HepG2 (cell line): ENCODE measurements around the gene PTCD2. TPM values are rescaled to one million over a fixed set of nuclear protein-coding genes. Genes with fewer than 3 reads are reported as not detected.
"Not testable (repeated sequence)": the region's sequence is repeated elsewhere in the genome, so short reads cannot be mapped to it uniquely, and the experiment has no call there.

ENCODE experiments used
- ATAC-seq: fragments of 200-7000 bp; cut with Tn5 transposase; 3 replicates; pipeline ENCODE4 v1.9.1; 2020; ENCODE audit warnings: mild to moderate bottlenecking, moderate library complexity
- BruUV-seq: library from RNA; stranded (reverse); fragments of 400-500 nt; replicated peaks from 2 replicates; lab custom pipeline; 2021; lab: Mats Ljungman, UMichigan
- CTCF ChIA-PET: fragments of 300-600 bp; formaldehyde crosslinking; extraction: SDS; loops from one replicate; lab custom pipeline; 2021; ENCODE audit warnings: low total read pairs, inconsistent platforms, low intra/inter-chr PET ratio; lab: Yijun Ruan, JAX
- POLR2A ChIA-PET: fragments of 350-600 bp; sonication (Branson Sonifier 250); formaldehyde crosslinking; loops from one replicate; lab custom pipeline; 2020; ENCODE audit warnings: antibody characterized with exemption, inconsistent platforms; lab: Yijun Ruan, JAX
- DNase-seq: peaks from one replicate; pipeline ENCODE4 v3.0.0-alpha.2; 2015; ENCODE audit warnings: low spot score
- FAIRE-seq: peaks from 3 replicates; lab custom pipeline; 2011; peaks lifted over from hg19 to GRCh38; lab: Jason Lieb, UNC
- H2AFZ ChIP-seq: one replicate; pipeline ENCODE4 v1.6.1; 2011; ENCODE audit warnings: low read length, inconsistent platforms
- H3K27ac ChIP-seq: fragments of 300-600 bp; 3 replicates; pipeline ENCODE4 v1.8.0; 2011; ENCODE audit warnings: mixed run types, mild to moderate bottlenecking, mixed read lengths, low read length, inconsistent platforms; ENCODE audit not compliant: insufficient read depth; ENCODE audit errors: extremely low read length
- H3K27me3 ChIP-seq, 2 experiments: fragments of 200-600 bp in 1 of 2; 2 replicates in 1 of 2; 3 replicates in 1 of 2; pipeline versions ENCODE4 v1.6.0 to v1.8.0; 2011; ENCODE audit warnings: low read length in 2 of 2, mild to moderate bottlenecking in 2 of 2, moderate library complexity in 2 of 2, inconsistent platforms in 1 of 2; ENCODE audit not compliant: insufficient read depth in 2 of 2, control insufficient read depth in 1 of 2
- H3K36me3 ChIP-seq, 2 experiments: fragments of 200-600 bp in 1 of 2; replicated peaks in 1 of 2; 2 replicates in 1 of 2; 3 replicates in 1 of 2; pipeline versions ENCODE4 v1.5.1 to v1.8.0; 2011; ENCODE audit warnings: low read length in 2 of 2, inconsistent platforms in 1 of 2; ENCODE audit not compliant: insufficient read depth in 2 of 2, control insufficient read depth in 1 of 2
- H3K4me1 ChIP-seq: 2 replicates; pipeline ENCODE4 v1.5.1; 2012; ENCODE audit warnings: low read length, inconsistent platforms; ENCODE audit not compliant: insufficient read depth
- H3K4me2 ChIP-seq: 2 replicates; pipeline ENCODE4 v1.6.0; 2011; ENCODE audit warnings: low read depth, low read length, inconsistent platforms
- H3K4me3 ChIP-seq, 3 experiments: fragments of 200-600 bp in 1 of 3; sonication (generic), shearing (Covaris generic) in 1 of 3; replicated peaks in 1 of 3; 2 replicates each; pipeline ENCODE4 v1.5.1; 2011 to 2016; ENCODE audit warnings: low read length in 3 of 3, inconsistent platforms in 2 of 3, low read depth in 2 of 3, mild to moderate bottlenecking in 2 of 3, control low read depth in 1 of 3, mixed read lengths in 1 of 3; ENCODE audit not compliant: insufficient read depth in 1 of 3
- H3K79me2 ChIP-seq: one replicate; pipeline ENCODE4 v1.6.1; 2011; ENCODE audit warnings: low read length, inconsistent platforms; ENCODE audit not compliant: insufficient read depth
- H3K9ac ChIP-seq: 2 replicates; pipeline ENCODE4 v1.6.0; 2011; ENCODE audit warnings: mild to moderate bottlenecking, low read depth, low read length, inconsistent platforms; ENCODE audit not compliant: insufficient read depth
- H3K9me3 ChIP-seq: 2 replicates; pipeline ENCODE4 v1.5.1; 2012; ENCODE audit warnings: mild to moderate bottlenecking, low read length
- H4K20me1 ChIP-seq: 2 replicates; pipeline ENCODE4 v1.6.0; 2011; ENCODE audit warnings: inconsistent platforms, mild to moderate bottlenecking, low read length, moderate library complexity; ENCODE audit not compliant: insufficient read depth
- MAFF ChIP-seq: IDR thresholded peaks from 2 replicates; pipeline ENCODE4 v1.6.1; 2011; ENCODE audit warnings: low read depth, low read length, improper control_type of control experiment
- MAFK ChIP-seq, 2 experiments: IDR thresholded peaks in 1 of 2; conservative IDR thresholded peaks in 1 of 2; 2 replicates each; pipeline ENCODE4 v1.6.1; 2011; ENCODE audit warnings: improper control_type of control experiment in 2 of 2, low read length in 2 of 2
- SOX5 ChIP-seq: IDR thresholded peaks from 2 replicates; pipeline ENCODE4 v1.6.1; 2016; ENCODE audit warnings: borderline replicate concordance
- WGBS: methylation state at CpG from one replicate; pipeline ENCODE4 v1.1.6; 2017; ENCODE audit warnings: low lambda C conversion rate; 5-methylcytosine and 5-hydroxymethylcytosine counted together
- in situ Hi-C: cut with HindIII; loops from 2 replicates; pipeline ENCODE4 v1.10.0; 2017; ENCODE audit warnings: low pct_unique_long_range_greater_than_20kb; ENCODE audit not compliant: extremely low pct_ligation_motif_present
- intact Hi-C: fragments of 100-400 bp; cut with micrococcal nuclease; formaldehyde crosslinking; loops from one replicate; pipeline ENCODE4 v1.10.0; 2022; ENCODE audit not compliant: unreplicated experiment
- polyA plus RNA-seq, 8 experiments: library from polyadenylated mRNA; depleted of rRNA in 3 of 8; stranded (reverse) in 7 of 8; unstranded in 1 of 8; fragments of >200 nt; fragmentation: Illumina TruSeq in 4 of 8; extraction: Trizol in 4 of 8; gene quantifications; 2 replicates each; pipeline versions ENCODE4 v1.2.1 to v1.2.3, GENCODE V29; 2011 to 2016; ENCODE audit warnings: low read depth in 4 of 8, missing spikeins in 1 of 8, mixed read lengths in 1 of 8; ENCODE audit not compliant: insufficient read depth in 1 of 8
- total RNA-seq, 5 experiments: library from RNA; depleted of rRNA; stranded (reverse); fragments of >200 nt; fragmentation: Illumina TruSeq; extraction: Trizol; gene quantifications; 2 replicates each; pipeline ENCODE4 v1.2.3, GENCODE V29; 2016; ENCODE audit warnings: low read depth in 1 of 5
- TF ChIP-seq, protein P1 (sequence below): sonication (generic); formaldehyde crosslinking; IDR thresholded peaks from 2 replicates; pipeline ENCODE4 v1.5.0; 2020; ENCODE audit warnings: mild to moderate bottlenecking, missing genetic modification reagents, moderate library complexity

The PTCD2 gene
- total and polyA plus RNA-seq, 2 of the 13 experiments (the other 11 are each of a cell fraction or from before 2014, with no cell fraction given): 5.3 to 6.4 TPM

DNA sequence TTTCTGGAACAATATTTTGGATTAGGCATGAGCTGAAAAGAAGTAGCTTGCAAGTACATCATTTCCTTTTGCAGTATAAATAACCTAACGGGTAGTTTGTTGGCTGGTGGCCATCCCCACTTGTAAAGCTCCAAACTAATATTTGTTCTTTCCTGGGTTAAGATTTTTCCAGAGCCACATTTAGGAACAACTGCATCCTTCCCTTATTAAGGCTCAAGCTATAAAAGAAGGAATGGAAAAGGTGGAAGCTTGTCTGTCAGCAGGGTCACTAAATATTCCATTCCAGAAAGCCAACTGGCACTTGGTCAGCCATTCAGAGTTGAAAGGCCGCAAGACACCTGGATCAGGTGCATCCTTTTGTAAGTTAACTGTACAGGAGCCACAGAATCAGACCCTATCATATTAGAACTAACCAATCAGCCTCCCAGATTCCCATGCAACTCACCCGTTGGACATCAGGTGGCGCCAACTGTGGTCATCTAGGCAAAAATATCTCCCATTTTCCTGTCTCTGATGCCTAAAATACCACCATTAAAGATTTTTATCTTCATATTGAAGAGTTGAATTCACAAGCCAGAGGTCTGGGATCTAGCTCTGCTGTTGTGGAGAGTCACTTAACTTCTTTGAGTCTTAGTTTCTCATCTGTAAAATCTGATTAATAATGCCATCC is 82.9 kb downstream of the PTCD2 start:
- no peaks in the 10 kb centered on the region for H3K79me2 ChIP-seq
- H3K36me3 ChIP-seq: no peaks in the 10 kb centered on the region
- ATAC-seq (no peak), DNase-seq (no peak), FAIRE-seq (no peak)
- H3K27me3 ChIP-seq: peaks cover 0 to 3% of the 10 kb centered on the region in 2 experiments; a peak in 1 of 5 replicates
- ChIA-PET POLR2A (no interaction called here), CTCF (no interaction called here)
- 10% methylated on average over 4 of the region's 4 CpGs for WGBS
- intact Hi-C loops: no loop called here
- TF ChIP-seq SOX5 (CRISPR knock-in tag): no peak
- TF ChIP-seq, protein P1, sequence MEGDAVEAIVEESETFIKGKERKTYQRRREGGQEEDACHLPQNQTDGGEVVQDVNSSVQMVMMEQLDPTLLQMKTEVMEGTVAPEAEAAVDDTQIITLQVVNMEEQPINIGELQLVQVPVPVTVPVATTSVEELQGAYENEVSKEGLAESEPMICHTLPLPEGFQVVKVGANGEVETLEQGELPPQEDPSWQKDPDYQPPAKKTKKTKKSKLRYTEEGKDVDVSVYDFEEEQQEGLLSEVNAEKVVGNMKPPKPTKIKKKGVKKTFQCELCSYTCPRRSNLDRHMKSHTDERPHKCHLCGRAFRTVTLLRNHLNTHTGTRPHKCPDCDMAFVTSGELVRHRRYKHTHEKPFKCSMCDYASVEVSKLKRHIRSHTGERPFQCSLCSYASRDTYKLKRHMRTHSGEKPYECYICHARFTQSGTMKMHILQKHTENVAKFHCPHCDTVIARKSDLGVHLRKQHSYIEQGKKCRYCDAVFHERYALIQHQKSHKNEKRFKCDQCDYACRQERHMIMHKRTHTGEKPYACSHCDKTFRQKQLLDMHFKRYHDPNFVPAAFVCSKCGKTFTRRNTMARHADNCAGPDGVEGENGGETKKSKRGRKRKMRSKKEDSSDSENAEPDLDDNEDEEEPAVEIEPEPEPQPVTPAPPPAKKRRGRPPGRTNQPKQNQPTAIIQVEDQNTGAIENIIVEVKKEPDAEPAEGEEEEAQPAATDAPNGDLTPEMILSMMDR (CRISPR knock-in tag): 0 out of 2 replicates have a peak, but pooled peaks have one; percentile 11
- in situ Hi-C loops: no loop called here
- H2AFZ ChIP-seq: no peak overlapping the region
- no TSS peak for BruUV-seq
- no peaks in the 10 kb centered on the region for H4K20me1 ChIP-seq
- H3K9me3 ChIP-seq: peaks cover 28% of the 10 kb centered on the region
- no peak overlapping the region for H3K4me3 ChIP-seq
- no peaks in the 10 kb centered on the region for H3K4me1 ChIP-seq
- H3K4me2 ChIP-seq: no peak overlapping the region
- no peak overlapping the region for H3K27ac ChIP-seq
- no peak overlapping the region for H3K9ac ChIP-seq

DNA sequence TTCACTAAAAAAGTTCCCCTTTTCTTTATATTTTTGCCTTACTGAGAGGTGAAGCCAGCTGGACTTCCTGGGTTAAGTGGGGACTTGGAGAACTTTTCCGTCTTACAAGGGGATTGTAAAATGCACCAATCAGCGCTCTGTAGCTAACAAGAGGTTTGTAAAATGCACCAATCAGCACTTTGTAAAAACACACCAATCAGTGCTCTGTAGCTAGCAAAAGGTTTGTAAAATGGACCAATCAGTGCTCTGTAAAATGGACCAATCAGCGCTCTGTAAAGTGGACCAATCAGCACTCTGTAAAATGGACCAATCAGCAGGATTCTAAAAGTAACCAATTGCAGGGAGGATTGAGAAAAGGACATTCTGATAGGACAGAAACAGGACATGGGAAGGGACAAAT is 84.6 kb downstream of the PTCD2 start:
- H3K36me3 ChIP-seq, intact Hi-C loops, CTCF ChIA-PET, H3K4me3 ChIP-seq, H3K27me3 ChIP-seq, H3K27ac ChIP-seq, BruUV-seq, DNase-seq, H3K79me2 ChIP-seq, POLR2A ChIA-PET, H3K4me2 ChIP-seq, in situ Hi-C loops, H4K20me1 ChIP-seq, ATAC-seq, H2AFZ ChIP-seq, FAIRE-seq, H3K4me1 ChIP-seq, H3K9ac ChIP-seq: not testable (repeated sequence)
- H3K9me3 ChIP-seq: peaks cover 26% of the 10 kb centered on the region
- peak; percentile 52 for TF ChIP-seq MAFF
- peak; percentile 26 to 73; a peak in 3 of 4 replicates for TF ChIP-seq MAFK (conservative IDR thresholded peaks at IDR 0.05 in 1 of 2, IDR thresholded peaks at IDR 0.05 in 1 of 2; ENCODE audit: low read length in 2 of 2)
- WGBS: 48% methylated on average over 3 of the region's 3 CpGs
